Loucy (cell line): ENCODE data around the gene CIB4.

Experiments
- H2AFZ ChIP-seq: fragments of 200-600 bp; sonication (generic); 2 replicates; pipeline ENCODE4 v1.6.0; 2016; ENCODE audit warnings: antibody characterized with exemption, mild to moderate bottlenecking, low read length, moderate library complexity
- H3F3A ChIP-seq: fragments of 200-600 bp; 2 replicates; pipeline ENCODE4 v1.6.0; 2016; ENCODE audit warnings: antibody characterized with exemption, low read depth, mild to moderate bottlenecking
- H3K27me3 ChIP-seq: fragments of 200-600 bp; sonication (generic); 2 replicates; pipeline ENCODE4 v1.6.1; 2014; ENCODE audit warnings: low read length, mild to moderate bottlenecking; ENCODE audit not compliant: insufficient read depth, poor library complexity, severe bottlenecking
- H3K36me3 ChIP-seq: fragments of 200-600 bp; sonication (generic); 2 replicates; pipeline ENCODE4 v1.6.1; 2016; ENCODE audit warnings: low read length; ENCODE audit not compliant: insufficient read depth
- H3K4me1 ChIP-seq: fragments of 200-600 bp; sonication (generic); 2 replicates; pipeline ENCODE4 v1.5.1; 2014; ENCODE audit warnings: low read length, mild to moderate bottlenecking; ENCODE audit not compliant: insufficient read depth, poor library complexity, severe bottlenecking
- H3K4me2 ChIP-seq: fragments of 200-600 bp; sonication (generic); 2 replicates; pipeline ENCODE4 v1.6.0; 2014; ENCODE audit warnings: antibody characterized with exemption, low read length, low read depth, mild to moderate bottlenecking; ENCODE audit not compliant: poor library complexity, severe bottlenecking
- H3K4me3 ChIP-seq: fragments of 200-600 bp; sonication (generic); 2 replicates; pipeline ENCODE4 v1.5.1; 2014; ENCODE audit warnings: low read length, mild to moderate bottlenecking, mixed read lengths; ENCODE audit not compliant: poor library complexity, severe bottlenecking
- H3K79me2 ChIP-seq: fragments of 200-600 bp; sonication (generic); 2 replicates; pipeline ENCODE4 v1.6.1; 2014; ENCODE audit warnings: low read length; ENCODE audit not compliant: insufficient read depth
- H3K9ac ChIP-seq: fragments of 200-600 bp; sonication (generic); 2 replicates; pipeline ENCODE4 v1.6.0; 2014; ENCODE audit warnings: mild to moderate bottlenecking, low read depth, low read length, moderate library complexity; ENCODE audit not compliant: poor library complexity, severe bottlenecking
- H3K9me2 ChIP-seq: fragments of 200-600 bp; sonication (generic); replicated peaks from 2 replicates; pipeline ENCODE4 v1.6.1; 2016; ENCODE audit warnings: low read depth, low read length, mixed read lengths
- H3K9me3 ChIP-seq: fragments of 200-600 bp; sonication (generic); 2 replicates; pipeline ENCODE4 v1.6.1; 2014; ENCODE audit warnings: mild to moderate bottlenecking, antibody characterized with exemption, low read length, low read depth; ENCODE audit not compliant: insufficient read depth
- H4K20me1 ChIP-seq: fragments of 200-600 bp; sonication (generic); 2 replicates; pipeline ENCODE4 v1.6.0; 2014; ENCODE audit warnings: antibody characterized with exemption, low read length, mild to moderate bottlenecking; ENCODE audit not compliant: insufficient read depth, poor library complexity, severe bottlenecking
- EZH2phosphoT487 ChIP-seq: fragments of 200-600 bp; IDR thresholded peaks from 2 replicates; pipeline ENCODE4 v1.6.1; 2018; ENCODE audit warnings: antibody characterized with exemption, mild to moderate bottlenecking, moderate library complexity, borderline replicate concordance
- TF ChIP-seq, protein P1 (sequence below): fragments of 200-600 bp; sonication (generic); conservative IDR thresholded peaks from 2 replicates; pipeline ENCODE4 v1.5.1; 2014; ENCODE audit warnings: mild to moderate bottlenecking, antibody characterized with exemption, low read length

CIB4 gene

GRCh38 chr2:26607698-26608097 lies 33.5 kb downstream of the CIB4 start:
- H4K20me1 ChIP-seq, result no peaks in the 10 kb centered on the region
- no peaks in the 10 kb centered on the region for H3K36me3 ChIP-seq
- H3K4me1 ChIP-seq, result no peaks in the 10 kb centered on the region
- no peaks in the 10 kb centered on the region for H3K27me3 ChIP-seq
- no peak overlapping the region for H3K4me2 ChIP-seq
- H3K79me2 ChIP-seq, result no peaks in the 10 kb centered on the region
- H3F3A ChIP-seq, result no peaks in the 10 kb centered on the region
- no peak overlapping the region for H3K9ac ChIP-seq
- no peaks in the 10 kb centered on the region for H3K9me2 ChIP-seq
- H2AFZ ChIP-seq, result no peak overlapping the region
- no peak overlapping the region for H3K4me3 ChIP-seq
- no peaks in the 10 kb centered on the region for H3K9me3 ChIP-seq
- TF ChIP-seq, protein P1, sequence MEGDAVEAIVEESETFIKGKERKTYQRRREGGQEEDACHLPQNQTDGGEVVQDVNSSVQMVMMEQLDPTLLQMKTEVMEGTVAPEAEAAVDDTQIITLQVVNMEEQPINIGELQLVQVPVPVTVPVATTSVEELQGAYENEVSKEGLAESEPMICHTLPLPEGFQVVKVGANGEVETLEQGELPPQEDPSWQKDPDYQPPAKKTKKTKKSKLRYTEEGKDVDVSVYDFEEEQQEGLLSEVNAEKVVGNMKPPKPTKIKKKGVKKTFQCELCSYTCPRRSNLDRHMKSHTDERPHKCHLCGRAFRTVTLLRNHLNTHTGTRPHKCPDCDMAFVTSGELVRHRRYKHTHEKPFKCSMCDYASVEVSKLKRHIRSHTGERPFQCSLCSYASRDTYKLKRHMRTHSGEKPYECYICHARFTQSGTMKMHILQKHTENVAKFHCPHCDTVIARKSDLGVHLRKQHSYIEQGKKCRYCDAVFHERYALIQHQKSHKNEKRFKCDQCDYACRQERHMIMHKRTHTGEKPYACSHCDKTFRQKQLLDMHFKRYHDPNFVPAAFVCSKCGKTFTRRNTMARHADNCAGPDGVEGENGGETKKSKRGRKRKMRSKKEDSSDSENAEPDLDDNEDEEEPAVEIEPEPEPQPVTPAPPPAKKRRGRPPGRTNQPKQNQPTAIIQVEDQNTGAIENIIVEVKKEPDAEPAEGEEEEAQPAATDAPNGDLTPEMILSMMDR, result no peak
- no peak for TF ChIP-seq EZH2phosphoT487

GRCh38 chr2:26606847-26607190 lies 34.3 kb downstream of the CIB4 start:
- H2AFZ ChIP-seq, result no peak overlapping the region
- no peak for TF ChIP-seq EZH2phosphoT487
- TF ChIP-seq, protein P1, result no peak
- no peak overlapping the region for H3K4me3 ChIP-seq

GRCh38 chr2:26605999-26606846 lies 34.9 kb downstream of the CIB4 start:
- Histone ChIP-seq H3F3A (no peaks in the 10 kb centered on the region), H3K4me1 (no peaks in the 10 kb centered on the region), H2AFZ (no peak overlapping the region), H3K4me2 (no peak overlapping the region), H3K9ac (no peak overlapping the region), H3K9me3 (no peaks in the 10 kb centered on the region), H3K9me2 (no peaks in the 10 kb centered on the region), H3K4me3 (no peak overlapping the region), H3K79me2 (no peaks in the 10 kb centered on the region), H3K27me3 (no peaks in the 10 kb centered on the region), H3K36me3 (no peaks in the 10 kb centered on the region), H4K20me1 (no peaks in the 10 kb centered on the region)
- TF ChIP-seq, protein P1, result no peak
- no peak for TF ChIP-seq EZH2phosphoT487

More at GRCh38 chr2:26606847-26607190, 34.3 kb downstream of the CIB4 start:
- Histone ChIP-seq H3K4me1 (no peaks in the 10 kb centered on the region), H3K36me3 (no peaks in the 10 kb centered on the region), H3K27me3 (no peaks in the 10 kb centered on the region), H3K9me2 (no peaks in the 10 kb centered on the region), H4K20me1 (no peaks in the 10 kb centered on the region), H3K79me2 (no peaks in the 10 kb centered on the region), H3K9ac (no peak overlapping the region), H3K9me3 (no peaks in the 10 kb centered on the region), H3F3A (no peaks in the 10 kb centered on the region), H3K4me2 (no peak overlapping the region)
